HepG2 (cell line): Measurements from ENCODE around the gene CD4. TPM values are rescaled to one million over a fixed set of nuclear protein-coding genes. Genes with fewer than 3 reads are reported as not detected.

ENCODE experiments used
- DDIT3 ChIP-seq: sonication (generic); formaldehyde crosslinking; IDR thresholded peaks from 2 replicates; pipeline ENCODE4 v1.4.0; 2020; ENCODE audit warnings: mild to moderate bottlenecking, missing genetic modification reagents
- FOXA1 ChIP-seq, 2 experiments: fragments of 450-650 bp in 1 of 2; sonication (generic) in 1 of 2; formaldehyde crosslinking in 1 of 2; IDR thresholded peaks; 2 replicates each; pipeline versions ENCODE4 v1.4.0 to v1.6.1; 2016 to 2020; ENCODE audit warnings: missing genetic modification reagents in 1 of 2
- FOXP4 ChIP-seq: sonication (generic); formaldehyde crosslinking; IDR thresholded peaks from 2 replicates; pipeline ENCODE4 v1.4.0; 2020; ENCODE audit warnings: missing genetic modification reagents
- MTA1 ChIP-seq: sonication (generic); formaldehyde crosslinking; IDR thresholded peaks from 2 replicates; pipeline ENCODE4 v1.4.0; 2020; ENCODE audit warnings: missing genetic modification reagents, mild to moderate bottlenecking, borderline replicate concordance
- NFIB ChIP-seq: sonication (generic); formaldehyde crosslinking; IDR thresholded peaks from 2 replicates; pipeline ENCODE4 v1.9.0; 2021; ENCODE audit warnings: missing genetic modification reagents, mild to moderate bottlenecking, borderline replicate concordance
- RCOR2 ChIP-seq: IDR thresholded peaks from 2 replicates; pipeline ENCODE4 v1.6.1; 2016; ENCODE audit warnings: missing biosample characterization, missing genetic modification reagents
- SAP130 ChIP-seq: IDR thresholded peaks from 2 replicates; pipeline ENCODE4 v1.6.1; 2016; ENCODE audit warnings: low read depth
- U2AF2 ChIP-seq: fragments of 200-400 bp; formaldehyde crosslinking; IDR thresholded peaks from 2 replicates; pipeline ENCODE4 v1.6.1; 2017; ENCODE audit warnings: low read depth, mild to moderate bottlenecking, low read length
- ZFY ChIP-seq: sonication (generic); formaldehyde crosslinking; IDR thresholded peaks from 2 replicates; pipeline ENCODE4 v1.4.0; 2020; ENCODE audit warnings: missing genetic modification reagents
- ZGPAT ChIP-seq: IDR thresholded peaks from 2 replicates; pipeline ENCODE4 v1.6.1; 2016; ENCODE audit warnings: mild to moderate bottlenecking
- ZKSCAN8 ChIP-seq: IDR thresholded peaks from 2 replicates; pipeline ENCODE4 v1.6.1; 2016; ENCODE audit warnings: borderline replicate concordance, missing genetic modification reagents, missing compliant biosample characterization
- ZNF143 ChIP-seq: sonication (generic); formaldehyde crosslinking; IDR thresholded peaks from 2 replicates; pipeline ENCODE4 v1.4.0; 2020; ENCODE audit warnings: missing genetic modification reagents
- ZNF276 ChIP-seq: sonication (generic); formaldehyde crosslinking; IDR thresholded peaks from 2 replicates; pipeline ENCODE4 v1.4.0; 2020; ENCODE audit warnings: mild to moderate bottlenecking, low read depth, missing genetic modification reagents
- ZNF30 ChIP-seq: sonication (generic); formaldehyde crosslinking; IDR thresholded peaks from 2 replicates; pipeline ENCODE4 v1.5.0; 2020; ENCODE audit warnings: mild to moderate bottlenecking, missing genetic modification reagents
- ZNF530 ChIP-seq: sonication (generic); formaldehyde crosslinking; IDR thresholded peaks from 2 replicates; pipeline ENCODE4 v1.5.0; 2020; ENCODE audit warnings: low read depth, mild to moderate bottlenecking, missing genetic modification reagents
- ZNF607 ChIP-seq: sonication (generic); formaldehyde crosslinking; IDR thresholded peaks from 2 replicates; pipeline ENCODE4 v1.5.1; 2020; ENCODE audit warnings: missing genetic modification reagents, mild to moderate bottlenecking, borderline replicate concordance
- ZNF776 ChIP-seq: sonication (generic); formaldehyde crosslinking; IDR thresholded peaks from 2 replicates; pipeline ENCODE4 v1.4.0; 2020; ENCODE audit warnings: mild to moderate bottlenecking, missing genetic modification reagents
- polyA plus RNA-seq, 8 experiments: library from polyadenylated mRNA; depleted of rRNA in 3 of 8; stranded (reverse) in 7 of 8; unstranded in 1 of 8; fragments of >200 nt; fragmentation: Illumina TruSeq in 4 of 8; extraction: Trizol in 4 of 8; gene quantifications; 2 replicates each; pipeline versions ENCODE4 v1.2.1 to v1.2.3, GENCODE V29; 2011 to 2016; ENCODE audit warnings: low read depth in 4 of 8, missing spikeins in 1 of 8, mixed read lengths in 1 of 8; ENCODE audit not compliant: insufficient read depth in 1 of 8
- total RNA-seq, 5 experiments: library from RNA; depleted of rRNA; stranded (reverse); fragments of >200 nt; fragmentation: Illumina TruSeq; extraction: Trizol; gene quantifications; 2 replicates each; pipeline ENCODE4 v1.2.3, GENCODE V29; 2016; ENCODE audit warnings: low read depth in 1 of 5

The CD4 gene
- total and polyA plus RNA-seq, 2 of the 13 experiments (the other 11 are each of a cell fraction or from before 2014, with no cell fraction given): 0.07 to 0.95 TPM

- TF ChIP-seq ZGPAT (CRISPR knock-in tag) (peak; percentile 76), FOXA1 (IDR thresholded peaks at IDR 0.05) (no peak), FOXA1 (CRISPR knock-in tag; IDR thresholded peaks at IDR 0.05) (peak; percentile 71), ZNF776 (CRISPR knock-in tag) (no peak), ZNF143 (CRISPR knock-in tag) (peak; percentile 71), MTA1 (peak; percentile 62; the same call in 1 of the 2 replicates), ZNF276 (CRISPR knock-in tag) (no peak), DDIT3 (no peak), FOXP4 (CRISPR knock-in tag) (peak; percentile 65; the same call in 1 of the 2 replicates), ZKSCAN8 (peak; percentile 65; the same call in 1 of the 2 replicates), ZNF530 (CRISPR knock-in tag) (no peak), NFIB (no peak), RCOR2 (CRISPR knock-in tag) (no peak; the same call in 1 of the 2 replicates), ZNF30 (no peak), U2AF2 (no peak), SAP130 (CRISPR knock-in tag) (peak; percentile 91), ZFY (CRISPR knock-in tag) (peak; percentile 51; the same call in 1 of the 2 replicates), ZNF607 (CRISPR knock-in tag) (peak; percentile 56; the same call in 1 of the 2 replicates)
- TF ChIP-seq, all 625 proteins: peak for 201
Observed at GRCh38 chr12:6792522-6793201, 3.3 kb downstream of the CD4 start (continued).
